ENCODE data around the gene CCDC77.
"Not testable (repeated sequence)": the region's sequence is repeated elsewhere in the genome, so short reads cannot be mapped to it uniquely, and the experiment has no call there.

Gene CCDC77

GRCh38 chr12:400828-401227, 616 bp upstream of the CCDC77 start:
- Histone ChIP-seq H3K4me1 (ENCODE audit: control insufficient read depth in 1 of 2, insufficient read depth in 2 of 2, low read length in 2 of 2) (peaks cover 8% of the 10 kb centered on the region in 2 donors), H3K27ac (ENCODE audit: low read length) (no peak overlapping the region), H3K4me3 (ENCODE audit: low read depth in 1 of 2, low read length in 2 of 2) (peak overlapping the region; percentile 93 to 99), H3K27me3 (ENCODE audit: low read depth, low read length) (no peaks in the 10 kb centered on the region), H3K9me3 (ENCODE audit: control insufficient read depth in 1 of 2, low read length in 2 of 2) (no peaks in the 10 kb centered on the region), H3K36me3 (ENCODE audit: control insufficient read depth in 1 of 2, insufficient read depth in 2 of 2, low read length in 2 of 2) (no peaks in the 10 kb centered on the region)

DNA sequence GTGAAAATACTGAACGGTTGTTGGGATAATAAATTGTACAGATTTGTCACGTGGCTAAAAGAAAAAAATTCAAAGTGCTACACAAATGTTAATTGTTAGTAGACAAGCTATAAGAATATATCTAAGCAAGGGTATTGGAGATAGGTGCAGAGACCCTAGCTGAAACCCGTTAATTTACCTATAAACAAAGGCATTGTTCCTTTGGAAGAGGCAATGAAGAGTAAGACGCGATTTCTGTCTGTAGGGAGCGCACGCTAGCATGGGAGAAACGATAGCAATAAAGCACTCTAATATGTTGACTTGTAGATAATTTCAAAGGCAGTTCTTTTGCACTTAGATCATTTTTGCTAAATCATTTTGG, 565 bp downstream of the CCDC77 start:
- Histone ChIP-seq H3K4me1 (ENCODE audit: control insufficient read depth in 1 of 2, insufficient read depth in 2 of 2, low read length in 2 of 2) (peaks cover 8% of the 10 kb centered on the region in 2 donors), H3K9me3 (ENCODE audit: control insufficient read depth in 1 of 2, low read length in 2 of 2) (no peaks in the 10 kb centered on the region), H3K36me3 (ENCODE audit: control insufficient read depth in 1 of 2, insufficient read depth in 2 of 2, low read length in 2 of 2) (no peaks in the 10 kb centered on the region), H3K4me3 (ENCODE audit: low read depth in 1 of 2, low read length in 2 of 2) (peak overlapping the region; percentile 93 to 99), H3K27me3 (ENCODE audit: low read depth, low read length) (no peaks in the 10 kb centered on the region), H3K27ac (ENCODE audit: low read length) (peak overlapping the region; percentile 45)

GRCh38 chr12:414859-415258, 13.4 kb downstream of the CCDC77 start:
- no peak overlapping the region for H3K4me3 ChIP-seq (ENCODE audit: low read depth in 1 of 2, low read length in 2 of 2)
- no peaks in the 10 kb centered on the region for H3K4me1 ChIP-seq (ENCODE audit: control insufficient read depth in 1 of 2, insufficient read depth in 2 of 2, low read length in 2 of 2)
- no peaks in the 10 kb centered on the region for H3K9me3 ChIP-seq (ENCODE audit: control insufficient read depth in 1 of 2, low read length in 2 of 2)
- H3K27ac ChIP-seq (ENCODE audit: low read length) = no peak overlapping the region
- no peaks in the 10 kb centered on the region for H3K27me3 ChIP-seq (ENCODE audit: low read depth, low read length)
- peaks cover 4 to 35% of the 10 kb centered on the region in 2 donors for H3K36me3 ChIP-seq (ENCODE audit: control insufficient read depth in 1 of 2, insufficient read depth in 2 of 2, low read length in 2 of 2)

GRCh38 chr12:418432-418831, 17.0 kb downstream of the CCDC77 start:
- Histone ChIP-seq H3K36me3 (ENCODE audit: control insufficient read depth in 1 of 2, insufficient read depth in 2 of 2, low read length in 2 of 2) (peaks cover 4 to 24% of the 10 kb centered on the region in 2 donors), H3K27me3 (ENCODE audit: low read depth, low read length) (no peaks in the 10 kb centered on the region)

DNA sequence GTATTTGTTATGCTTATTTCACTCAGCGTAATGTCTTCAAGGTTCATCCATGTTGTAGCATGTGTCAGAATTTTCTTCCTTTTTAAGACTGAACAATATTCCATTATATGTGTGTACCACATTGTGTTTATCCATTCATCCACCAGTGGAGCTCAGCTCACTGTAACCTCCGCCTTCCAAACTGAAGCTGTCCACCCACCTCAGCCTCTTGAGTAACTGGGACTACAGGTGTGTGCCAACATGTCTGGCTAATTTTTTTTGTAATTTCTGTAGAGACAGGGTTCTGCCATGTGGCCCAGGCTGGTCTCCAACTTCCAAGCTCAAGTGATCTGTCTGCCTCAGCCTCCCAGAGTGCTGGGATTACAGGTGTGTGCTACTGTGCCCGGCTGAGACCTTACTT, 21.1 kb downstream of the CCDC77 start:
- H3K27ac ChIP-seq (ENCODE audit: low read length) = no peak overlapping the region
- H3K9me3 ChIP-seq (ENCODE audit: control insufficient read depth in 1 of 2, low read length in 2 of 2) = no peaks in the 10 kb centered on the region
- no peaks in the 10 kb centered on the region for H3K27me3 ChIP-seq (ENCODE audit: low read depth, low read length)
- peaks cover 4 to 23% of the 10 kb centered on the region in 2 donors for H3K36me3 ChIP-seq (ENCODE audit: control insufficient read depth in 1 of 2, insufficient read depth in 2 of 2, low read length in 2 of 2)
- H3K4me1 ChIP-seq (ENCODE audit: control insufficient read depth in 1 of 2, insufficient read depth in 2 of 2, low read length in 2 of 2) = no peaks in the 10 kb centered on the region
- H3K4me3 ChIP-seq (ENCODE audit: low read depth in 1 of 2, low read length in 2 of 2) = no peak overlapping the region

More at GRCh38 chr12:418432-418831, 17.0 kb downstream of the CCDC77 start:
- no peak overlapping the region for H3K4me3 ChIP-seq (ENCODE audit: low read depth in 1 of 2, low read length in 2 of 2)
- H3K9me3 ChIP-seq (ENCODE audit: control insufficient read depth in 1 of 2, low read length in 2 of 2) = no peaks in the 10 kb centered on the region
- no peak overlapping the region for H3K27ac ChIP-seq (ENCODE audit: low read length)
- no peaks in the 10 kb centered on the region for H3K4me1 ChIP-seq (ENCODE audit: control insufficient read depth in 1 of 2, insufficient read depth in 2 of 2, low read length in 2 of 2)

DNA sequence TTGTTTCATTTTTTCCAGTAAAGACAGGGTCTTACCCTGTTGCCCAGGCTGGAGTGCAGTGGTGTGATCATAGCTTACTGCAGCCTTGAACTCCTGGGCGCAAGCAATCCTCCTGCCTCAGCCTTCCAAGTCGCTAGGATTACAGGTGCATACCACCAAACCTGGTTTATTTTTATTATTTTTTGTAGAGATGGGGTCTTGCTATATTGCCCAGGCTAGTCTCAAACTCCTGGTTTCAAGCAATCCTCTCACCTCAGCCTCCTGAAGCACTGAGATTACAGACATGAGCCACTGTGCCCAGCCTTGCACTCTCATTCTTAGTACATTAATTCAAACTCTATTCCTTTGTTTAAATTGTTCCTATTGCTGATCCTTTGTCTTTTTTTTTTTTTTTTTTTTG, 34.3 kb downstream of the CCDC77 start:
- not testable (repeated sequence) for H3K4me3 ChIP-seq (ENCODE audit: low read depth in 1 of 2, low read length in 2 of 2); H3K9me3 ChIP-seq (ENCODE audit: control insufficient read depth in 1 of 2, low read length in 2 of 2); H3K4me1 ChIP-seq (ENCODE audit: control insufficient read depth in 1 of 2, insufficient read depth in 2 of 2, low read length in 2 of 2); H3K27ac ChIP-seq (ENCODE audit: low read length); H3K27me3 ChIP-seq (ENCODE audit: low read depth, low read length)
- peaks cover 10 to 22% of the 10 kb centered on the region in 2 donors for H3K36me3 ChIP-seq (ENCODE audit: control insufficient read depth in 1 of 2, insufficient read depth in 2 of 2, low read length in 2 of 2)

DNA sequence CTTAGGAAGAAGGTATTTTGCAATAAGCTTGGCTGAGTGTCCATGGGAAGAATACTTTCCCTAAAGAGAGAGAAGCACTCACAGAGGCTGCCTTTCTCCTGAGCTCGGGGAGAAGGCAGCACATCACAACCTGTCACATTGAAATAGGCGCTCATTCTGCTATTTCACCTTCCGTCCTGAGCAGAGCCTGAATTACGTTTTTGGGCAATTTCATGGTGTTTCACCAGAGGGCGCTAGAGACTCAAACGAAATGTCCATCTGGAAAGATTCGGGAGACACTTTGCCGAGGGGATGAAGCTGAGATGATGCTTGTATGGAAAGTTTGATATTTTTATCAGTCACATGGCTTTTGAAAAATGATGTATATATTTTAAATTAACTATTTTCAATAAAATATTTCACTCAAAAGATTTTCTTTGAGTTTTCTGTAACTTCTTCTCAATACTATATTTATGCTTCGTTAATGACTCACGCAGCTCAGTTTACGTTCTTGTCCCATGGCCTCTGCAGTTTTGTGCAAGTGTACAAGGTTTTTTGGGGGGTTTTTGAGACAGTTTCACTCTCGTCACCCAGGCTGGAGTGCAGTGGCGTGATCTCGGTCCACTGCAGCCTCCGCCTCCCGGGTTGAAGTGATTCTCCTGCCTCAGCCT, 40.9 kb downstream of the CCDC77 start:
- Histone ChIP-seq H3K4me3 (ENCODE audit: low read depth in 1 of 2, low read length in 2 of 2) (no peak overlapping the region), H3K27ac (ENCODE audit: low read length) (no peak overlapping the region), H3K4me1 (ENCODE audit: control insufficient read depth in 1 of 2, insufficient read depth in 2 of 2, low read length in 2 of 2) (no peaks in the 10 kb centered on the region)

DNA sequence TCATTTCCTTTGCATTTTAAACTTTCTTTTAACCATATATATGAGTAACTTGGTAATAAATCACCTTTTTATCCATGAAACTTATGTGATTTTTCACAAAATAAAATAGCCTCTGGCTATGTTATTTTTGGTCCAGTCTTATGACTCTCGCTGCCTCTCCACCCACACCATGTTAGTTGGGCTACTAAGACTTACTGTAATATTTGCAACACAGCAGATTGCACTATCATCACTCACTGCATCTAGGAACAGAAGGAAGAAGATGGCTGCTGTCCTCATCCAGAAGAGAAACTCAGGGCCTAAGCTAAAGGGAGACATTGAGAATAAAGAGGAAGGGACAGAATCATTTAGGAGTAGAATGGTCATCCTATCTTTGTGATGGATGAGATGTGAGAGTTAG, 45.7 kb downstream of the CCDC77 start:
- Histone ChIP-seq H3K36me3 (ENCODE audit: control insufficient read depth in 1 of 2, insufficient read depth in 2 of 2, low read length in 2 of 2) (no peaks in the 10 kb centered on the region), H3K9me3 (ENCODE audit: control insufficient read depth in 1 of 2, low read length in 2 of 2) (no peaks in the 10 kb centered on the region), H3K4me3 (ENCODE audit: low read depth in 1 of 2, low read length in 2 of 2) (no peak overlapping the region)

More for the DNA sequence above, 40.9 kb downstream of the CCDC77 start:
- Histone ChIP-seq H3K36me3 (ENCODE audit: control insufficient read depth in 1 of 2, insufficient read depth in 2 of 2, low read length in 2 of 2) (peaks cover 5 to 10% of the 10 kb centered on the region in 2 donors), H3K27me3 (ENCODE audit: low read depth, low read length) (no peaks in the 10 kb centered on the region), H3K9me3 (ENCODE audit: control insufficient read depth in 1 of 2, low read length in 2 of 2) (no peaks in the 10 kb centered on the region)

GRCh38 chr12:449203-449602, 47.8 kb downstream of the CCDC77 start:
- Histone ChIP-seq H3K36me3 (ENCODE audit: control insufficient read depth in 1 of 2, insufficient read depth in 2 of 2, low read length in 2 of 2) (no peaks in the 10 kb centered on the region), H3K9me3 (ENCODE audit: control insufficient read depth in 1 of 2, low read length in 2 of 2) (no peaks in the 10 kb centered on the region), H3K27me3 (ENCODE audit: low read depth, low read length) (no peaks in the 10 kb centered on the region), H3K27ac (ENCODE audit: low read length) (no peak overlapping the region), H3K4me1 (ENCODE audit: control insufficient read depth in 1 of 2, insufficient read depth in 2 of 2, low read length in 2 of 2) (no peaks in the 10 kb centered on the region), H3K4me3 (ENCODE audit: low read depth in 1 of 2, low read length in 2 of 2) (no peak overlapping the region)

More for the DNA sequence above, 45.7 kb downstream of the CCDC77 start:
- Histone ChIP-seq H3K27me3 (ENCODE audit: low read depth, low read length) (no peaks in the 10 kb centered on the region), H3K27ac (ENCODE audit: low read length) (no peak overlapping the region), H3K4me1 (ENCODE audit: control insufficient read depth in 1 of 2, insufficient read depth in 2 of 2, low read length in 2 of 2) (no peaks in the 10 kb centered on the region)

GRCh38 chr12:450438-450837, 49.0 kb downstream of the CCDC77 start:
- Histone ChIP-seq H3K36me3 (ENCODE audit: control insufficient read depth in 1 of 2, insufficient read depth in 2 of 2, low read length in 2 of 2) (no peaks in the 10 kb centered on the region), H3K4me3 (ENCODE audit: low read depth in 1 of 2, low read length in 2 of 2) (no peak overlapping the region), H3K4me1 (ENCODE audit: control insufficient read depth in 1 of 2, insufficient read depth in 2 of 2, low read length in 2 of 2) (no peaks in the 10 kb centered on the region), H3K27me3 (ENCODE audit: low read depth, low read length) (no peaks in the 10 kb centered on the region), H3K27ac (ENCODE audit: low read length) (no peak overlapping the region), H3K9me3 (ENCODE audit: control insufficient read depth in 1 of 2, low read length in 2 of 2) (no peaks in the 10 kb centered on the region)

DNA sequence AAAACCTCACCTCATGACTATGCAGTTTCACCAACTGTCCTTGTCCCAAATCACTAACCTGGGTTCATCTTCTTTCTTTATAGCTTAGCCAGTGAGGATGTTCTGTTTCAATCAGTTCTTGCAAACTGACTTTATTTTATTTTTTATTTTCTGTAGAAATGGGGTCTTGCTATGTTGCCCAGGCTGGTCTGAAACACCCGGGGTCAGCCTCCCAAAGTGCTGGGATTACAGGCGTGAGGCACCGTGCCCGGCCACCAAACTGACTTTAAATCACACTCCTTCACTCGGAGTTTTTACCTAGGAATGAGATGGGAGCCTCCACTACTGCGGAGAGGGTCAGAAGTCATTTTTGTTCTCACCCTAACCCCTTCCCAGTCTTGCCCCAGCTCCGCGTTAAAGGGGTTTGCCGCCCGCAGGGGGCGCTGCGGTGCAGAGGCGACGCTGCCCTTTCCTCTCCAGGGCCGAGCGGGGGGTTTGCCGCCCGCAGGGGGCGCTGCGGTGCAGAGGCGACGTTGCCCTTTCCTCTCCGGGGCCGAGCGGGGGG, 51.3 kb downstream of the CCDC77 start:
- H3K36me3 ChIP-seq (ENCODE audit: control insufficient read depth in 1 of 2, insufficient read depth in 2 of 2, low read length in 2 of 2) = no peaks in the 10 kb centered on the region
- H3K4me1 ChIP-seq (ENCODE audit: control insufficient read depth in 1 of 2, insufficient read depth in 2 of 2, low read length in 2 of 2) = no peaks in the 10 kb centered on the region
- no peak overlapping the region for H3K4me3 ChIP-seq (ENCODE audit: low read depth in 1 of 2, low read length in 2 of 2)
- no peaks in the 10 kb centered on the region for H3K9me3 ChIP-seq (ENCODE audit: control insufficient read depth in 1 of 2, low read length in 2 of 2)
- H3K27ac ChIP-seq (ENCODE audit: low read length) = no peak overlapping the region
- peaks cover 4% of the 10 kb centered on the region for H3K27me3 ChIP-seq (ENCODE audit: low read depth, low read length)

- Histone ChIP-seq H3K4me1 (ENCODE audit: control insufficient read depth in 1 of 2, insufficient read depth in 2 of 2, low read length in 2 of 2) (peaks cover 0 to 5% of the 10 kb centered on the region in 2 donors), H3K27ac (ENCODE audit: low read length) (no peak overlapping the region), H3K27me3 (ENCODE audit: low read depth, low read length) (peaks cover 18% of the 10 kb centered on the region), H3K9me3 (ENCODE audit: control insufficient read depth in 1 of 2, low read length in 2 of 2) (no peaks in the 10 kb centered on the region), H3K4me3 (ENCODE audit: low read depth in 1 of 2, low read length in 2 of 2) (no peak overlapping the region), H3K36me3 (ENCODE audit: control insufficient read depth in 1 of 2, insufficient read depth in 2 of 2, low read length in 2 of 2) (no peaks in the 10 kb centered on the region)
These were observed 53.4 kb downstream of the CCDC77 start for GRCh38 chr12:454833-455232.
